ENCODE data around the gene RBPJ.

RBPJ gene

GRCh38 chr4:26410385-26411293, 89.8 kb downstream of the RBPJ start:
- peaks cover 62% of the 10 kb centered on the region for H3K36me3 ChIP-seq (ENCODE audit: insufficient read depth, low read length)
- peaks cover 7% of the 10 kb centered on the region for H4K20me1 ChIP-seq (ENCODE audit: insufficient read depth, low read length, poor library complexity, severe bottlenecking)
- H3K4me1 ChIP-seq (ENCODE audit: insufficient read depth, low read length, poor library complexity, severe bottlenecking): no peaks in the 10 kb centered on the region
- no peak overlapping the region for H2AFZ ChIP-seq (ENCODE audit: low read length)
- H3K27me3 ChIP-seq (ENCODE audit: insufficient read depth, low read length, poor library complexity, severe bottlenecking): no peaks in the 10 kb centered on the region
- H3K9ac ChIP-seq (ENCODE audit: low read depth, low read length, poor library complexity, severe bottlenecking): no peak overlapping the region
- no peaks in the 10 kb centered on the region; the same call in 1 of the 2 replicates for H3K79me2 ChIP-seq (ENCODE audit: insufficient read depth, low read length)
- H3K9me2 ChIP-seq (replicated peaks; ENCODE audit: low read depth, low read length): no peaks in the 10 kb centered on the region
- TF ChIP-seq CTCF (conservative IDR thresholded peaks at IDR 0.05; ENCODE audit: low read length) (peak; percentile 73), EZH2phosphoT487 (IDR thresholded peaks at IDR 0.05; ENCODE audit: borderline replicate concordance) (no peak)
- H3K9me3 ChIP-seq (ENCODE audit: insufficient read depth, low read depth, low read length): peaks cover 10% of the 10 kb centered on the region; the same call in 1 of the 2 replicates
- H3F3A ChIP-seq (ENCODE audit: low read depth): no peaks in the 10 kb centered on the region
- H3K4me3 ChIP-seq (ENCODE audit: low read length, poor library complexity, severe bottlenecking): no peak overlapping the region
- no peak overlapping the region for H3K4me2 ChIP-seq (ENCODE audit: low read depth, low read length, poor library complexity, severe bottlenecking)

GRCh38 chr4:26412381-26413372, 91.9 kb downstream of the RBPJ start:
- H4K20me1 ChIP-seq (ENCODE audit: insufficient read depth, low read length, poor library complexity, severe bottlenecking): peaks cover 7% of the 10 kb centered on the region
- no peaks in the 10 kb centered on the region for H3K9me3 ChIP-seq (ENCODE audit: insufficient read depth, low read depth, low read length)
- no peaks in the 10 kb centered on the region for H3F3A ChIP-seq (ENCODE audit: low read depth)
- no peaks in the 10 kb centered on the region for H3K27me3 ChIP-seq (ENCODE audit: insufficient read depth, low read length, poor library complexity, severe bottlenecking)
- no peak overlapping the region for H3K4me2 ChIP-seq (ENCODE audit: low read depth, low read length, poor library complexity, severe bottlenecking)
- H3K36me3 ChIP-seq (ENCODE audit: insufficient read depth, low read length): peaks cover 56% of the 10 kb centered on the region; the same call in 1 of the 2 replicates
- no peaks in the 10 kb centered on the region for H3K9me2 ChIP-seq (replicated peaks; ENCODE audit: low read depth, low read length)
- H2AFZ ChIP-seq (ENCODE audit: low read length): no peak overlapping the region
- no peak overlapping the region for H3K4me3 ChIP-seq (ENCODE audit: low read length, poor library complexity, severe bottlenecking)
- TF ChIP-seq CTCF (conservative IDR thresholded peaks at IDR 0.05; ENCODE audit: low read length): no peak
- no peak for TF ChIP-seq EZH2phosphoT487 (IDR thresholded peaks at IDR 0.05; ENCODE audit: borderline replicate concordance)
- no peak overlapping the region for H3K9ac ChIP-seq (ENCODE audit: low read depth, low read length, poor library complexity, severe bottlenecking)
- H3K79me2 ChIP-seq (ENCODE audit: insufficient read depth, low read length): no peaks in the 10 kb centered on the region; the same call in 1 of the 2 replicates
- H3K4me1 ChIP-seq (ENCODE audit: insufficient read depth, low read length, poor library complexity, severe bottlenecking): no peaks in the 10 kb centered on the region

GRCh38 chr4:26413582-26413981, 92.8 kb downstream of the RBPJ start:
- peaks cover 2% of the 10 kb centered on the region for H3K4me1 ChIP-seq (ENCODE audit: insufficient read depth, low read length, poor library complexity, severe bottlenecking)

More at GRCh38 chr4:26413582-26413981, 92.8 kb downstream of the RBPJ start:
- Histone ChIP-seq H3K9me2 (replicated peaks; ENCODE audit: low read depth, low read length) (no peaks in the 10 kb centered on the region), H4K20me1 (ENCODE audit: insufficient read depth, low read length, poor library complexity, severe bottlenecking) (peaks cover 7% of the 10 kb centered on the region), H3K9me3 (ENCODE audit: insufficient read depth, low read depth, low read length) (no peaks in the 10 kb centered on the region), H3F3A (ENCODE audit: low read depth) (no peaks in the 10 kb centered on the region), H3K9ac (ENCODE audit: low read depth, low read length, poor library complexity, severe bottlenecking) (no peak overlapping the region), H2AFZ (ENCODE audit: low read length) (no peak overlapping the region), H3K79me2 (ENCODE audit: insufficient read depth, low read length) (peaks cover 7% of the 10 kb centered on the region), H3K4me3 (ENCODE audit: low read length, poor library complexity, severe bottlenecking) (no peak overlapping the region), H3K36me3 (ENCODE audit: insufficient read depth, low read length) (peaks cover 48% of the 10 kb centered on the region; the same call in 1 of the 2 replicates), H3K27me3 (ENCODE audit: insufficient read depth, low read length, poor library complexity, severe bottlenecking) (no peaks in the 10 kb centered on the region), H3K4me2 (ENCODE audit: low read depth, low read length, poor library complexity, severe bottlenecking) (no peak overlapping the region)
- TF ChIP-seq CTCF (conservative IDR thresholded peaks at IDR 0.05; ENCODE audit: low read length): no peak
- TF ChIP-seq EZH2phosphoT487 (IDR thresholded peaks at IDR 0.05; ENCODE audit: borderline replicate concordance): no peak

Measured in Loucy (cell line).